Stromal cell of bone marrow (primary cell): ENCODE measurements around the gene ADGRD1.

Source experiments
- DNase-seq: peaks from one replicate; pipeline ENCODE4 v3.0.0-alpha.2; 2012; ENCODE audit warnings: low read depth

The ADGRD1 gene

DNA sequence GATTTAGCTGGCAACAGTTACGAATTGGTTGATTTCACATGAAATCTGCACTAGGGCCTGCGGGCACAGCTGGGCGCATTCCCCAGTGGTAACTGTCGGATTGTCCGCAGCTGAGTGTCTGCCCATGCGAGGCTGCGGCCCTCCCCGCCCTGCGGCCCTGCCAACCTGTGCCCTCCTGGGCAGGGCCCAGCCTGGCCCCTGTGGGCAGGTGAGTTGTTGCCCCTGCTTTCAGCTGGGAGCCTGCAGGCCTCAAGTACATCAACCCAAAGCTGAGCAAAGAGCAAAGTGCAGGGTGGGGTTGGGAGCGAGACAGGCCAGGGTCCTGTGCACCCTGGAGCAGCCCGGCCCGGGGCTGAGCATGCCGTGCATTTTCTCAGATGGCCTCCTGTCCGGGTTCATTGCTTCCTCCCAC, 89.1 kb downstream of the ADGRD1 start:
- DNase-seq = no peak

DNA sequence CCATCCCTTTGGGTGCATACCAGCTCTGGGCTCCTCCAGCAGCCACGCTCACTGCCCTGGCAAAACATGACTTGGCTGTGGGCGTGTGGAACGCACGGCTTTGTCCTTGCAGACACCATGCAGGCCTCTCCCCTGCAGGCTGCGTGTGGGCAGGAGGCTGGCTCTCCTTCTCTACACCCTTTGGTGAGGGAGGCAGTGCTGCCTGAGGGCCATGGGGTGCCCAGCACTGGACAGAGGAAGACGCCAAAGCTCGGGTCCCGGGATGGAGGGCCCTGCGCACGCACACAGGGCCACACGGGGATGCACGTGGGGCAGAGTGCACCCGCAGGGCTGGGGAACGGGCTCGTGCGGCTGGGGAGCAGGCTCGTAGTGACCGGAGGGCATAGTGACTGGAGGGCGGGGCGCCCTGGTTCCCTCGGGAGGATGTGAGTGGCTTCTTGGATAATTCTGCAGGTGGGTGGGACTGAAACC, 89.7 kb downstream of the ADGRD1 start:
- DNase-seq = no peak

GRCh38 chr12:131044136-131044535, 90.4 kb downstream of the ADGRD1 start:
- DNase-seq = no peak

GRCh38 chr12:131044760-131045381, 91.2 kb downstream of the ADGRD1 start:
- no peak for DNase-seq

- no peak for DNase-seq
Observed at GRCh38 chr12:131045705-131046460, 92.2 kb downstream of the ADGRD1 start.

- no peak for DNase-seq
Observed at GRCh38 chr12:131046813-131047788, 93.4 kb downstream of the ADGRD1 start.

DNA sequence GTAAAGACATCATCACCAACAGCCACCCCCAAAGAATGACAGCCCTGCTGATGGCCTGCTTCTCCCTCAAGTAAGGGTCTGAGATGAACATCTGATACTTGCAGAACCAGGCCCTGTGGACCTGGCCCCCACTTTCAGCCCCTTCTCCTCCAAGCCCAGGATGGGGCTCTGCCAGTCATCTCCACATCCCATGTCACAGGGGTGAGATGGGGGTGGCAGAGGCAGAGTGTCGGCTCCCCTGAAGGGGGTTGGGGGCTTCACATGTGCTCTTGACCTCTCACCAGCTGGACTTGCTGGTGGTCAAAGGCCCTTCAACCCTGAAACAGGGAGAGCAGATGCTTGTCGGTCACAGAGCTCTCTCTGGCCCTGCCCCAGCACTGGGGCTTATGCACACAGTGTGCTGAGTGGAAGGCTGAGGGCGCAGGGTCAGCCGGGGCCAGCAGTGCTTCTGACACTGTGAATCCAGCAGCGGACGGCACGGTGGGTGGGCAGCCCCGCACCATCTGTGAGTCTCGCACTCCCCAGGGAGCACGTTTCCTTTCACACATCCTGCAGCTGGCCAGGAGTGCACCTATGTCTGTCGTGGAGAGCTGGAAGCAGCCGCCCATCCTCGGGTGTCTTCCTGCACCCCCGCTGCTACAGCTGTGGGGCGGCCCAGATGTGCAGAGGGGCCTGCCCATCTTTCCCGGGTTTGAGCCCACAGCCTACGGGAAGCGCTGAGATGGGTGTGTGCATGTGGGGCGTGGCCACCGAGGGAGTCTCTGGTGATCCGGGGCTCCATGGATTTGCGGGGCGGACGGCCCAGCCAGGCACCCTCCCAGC, 94.3 kb downstream of the ADGRD1 start:
- DNase-seq = no peak

GRCh38 chr12:131048611-131048990, 94.9 kb downstream of the ADGRD1 start:
- no peak for DNase-seq

GRCh38 chr12:131049002-131049401, 95.3 kb downstream of the ADGRD1 start:
- no peak for DNase-seq

DNA sequence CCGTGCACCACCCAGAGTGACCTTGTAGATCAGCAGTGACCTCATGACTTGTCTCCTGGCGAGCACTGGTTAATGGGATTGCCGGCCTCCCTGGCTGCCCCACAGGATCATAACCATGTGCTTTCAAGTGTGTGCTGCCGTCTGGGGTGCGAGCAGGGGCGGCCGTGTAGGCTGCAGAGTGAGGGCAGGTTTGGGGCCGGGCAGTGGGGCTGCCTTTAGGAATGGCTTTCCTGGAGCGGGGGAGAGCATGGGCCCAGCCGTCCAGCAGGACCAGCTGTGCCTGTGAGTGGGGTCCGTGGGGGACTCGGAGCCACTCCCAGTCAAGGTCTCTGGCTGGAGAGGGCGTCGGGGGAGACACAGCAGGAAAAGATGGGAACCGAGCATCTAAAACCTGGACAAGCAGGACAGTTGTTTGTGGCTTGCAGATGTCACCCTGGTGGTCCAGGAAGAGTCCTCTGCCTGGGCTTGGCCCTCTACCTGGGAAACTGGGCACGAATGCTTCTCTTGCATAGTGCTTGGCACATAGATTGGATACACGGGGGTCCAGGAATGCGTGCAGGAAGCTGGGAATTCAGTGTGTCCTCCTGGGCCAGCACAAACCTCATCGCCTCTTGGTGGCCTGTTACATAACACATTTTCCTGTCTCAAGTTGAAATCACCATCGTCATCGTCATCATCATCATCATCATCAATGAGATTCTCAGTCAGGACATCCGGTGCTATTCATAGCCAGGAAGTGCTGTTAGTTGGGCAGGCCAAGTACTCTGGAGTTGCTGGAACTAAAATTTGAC, 96.0 kb downstream of the ADGRD1 start:
- DNase-seq = no peak

DNA sequence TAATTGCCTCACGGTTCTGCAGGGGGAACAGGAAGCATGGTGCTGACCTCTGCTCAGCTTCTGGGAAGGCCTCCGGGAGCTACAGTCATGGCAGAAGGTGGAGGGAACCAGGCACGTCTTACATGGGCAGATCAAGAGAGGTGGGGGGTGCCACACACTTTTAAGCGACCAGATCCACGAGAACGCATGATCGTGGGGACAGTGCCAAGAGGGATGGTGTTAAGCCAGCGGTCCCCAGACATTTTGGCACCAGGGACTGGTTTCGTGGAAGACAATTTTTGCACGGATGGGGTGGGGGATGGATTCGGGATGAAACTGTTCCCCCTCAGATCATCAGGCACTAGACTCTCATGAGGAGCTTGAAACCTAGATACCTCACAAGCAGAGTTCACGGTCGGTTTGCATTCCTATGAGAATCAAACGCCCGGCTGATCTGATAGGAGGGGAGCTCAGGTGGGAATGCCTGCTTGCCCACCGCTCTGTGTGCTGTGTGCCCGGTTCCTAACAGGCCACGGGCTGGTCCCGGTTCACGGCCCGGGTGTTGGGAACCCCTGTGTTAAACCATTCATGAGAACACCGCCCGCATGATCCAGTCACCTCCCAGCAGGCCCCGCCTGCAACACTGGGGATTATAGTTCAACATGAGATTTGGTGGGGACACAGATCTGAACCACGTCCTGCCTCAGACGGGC, 96.9 kb downstream of the ADGRD1 start:
- no peak for DNase-seq

DNA sequence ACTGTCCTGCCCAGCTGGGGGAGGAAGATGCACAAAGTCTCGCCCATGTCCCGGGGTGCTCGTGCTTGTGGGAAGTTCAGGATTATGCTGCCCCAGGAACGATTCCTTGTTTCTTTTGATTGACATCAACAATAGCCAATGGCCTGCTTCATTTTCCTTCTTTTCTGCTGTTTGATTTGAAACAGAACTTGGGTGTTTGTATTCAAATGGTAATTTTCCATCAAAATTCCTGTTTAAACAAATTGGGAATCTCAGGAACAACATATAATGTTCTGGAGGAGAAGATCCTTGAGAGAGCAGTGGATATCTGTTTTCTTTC, 97.4 kb downstream of the ADGRD1 start:
- no peak for DNase-seq

GRCh38 chr12:131052063-131052781, 98.5 kb downstream of the ADGRD1 start:
- DNase-seq = no peak

DNA sequence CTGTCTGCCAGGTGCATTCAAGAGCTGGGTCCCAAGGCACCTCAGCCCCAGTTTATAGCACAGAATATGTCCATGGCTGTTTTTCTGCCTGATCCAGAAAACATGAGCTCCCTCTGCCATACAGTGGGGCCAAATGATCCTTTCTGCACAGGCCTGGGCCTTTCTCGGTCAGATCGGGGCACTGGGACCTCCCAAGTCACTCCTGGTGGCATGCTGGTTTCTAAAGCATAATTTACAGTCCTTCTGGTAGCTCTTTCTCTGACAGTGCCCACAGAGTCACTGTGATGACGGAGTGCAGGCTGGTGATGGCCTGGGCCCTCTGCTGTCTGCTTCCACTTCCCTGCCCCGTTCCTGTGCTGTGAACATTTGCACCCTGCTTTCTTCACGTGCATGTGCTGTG, 99.2 kb downstream of the ADGRD1 start:
- DNase-seq = no peak

GRCh38 chr12:131053567-131053966, 99.9 kb downstream of the ADGRD1 start:
- DNase-seq = no peak

DNA sequence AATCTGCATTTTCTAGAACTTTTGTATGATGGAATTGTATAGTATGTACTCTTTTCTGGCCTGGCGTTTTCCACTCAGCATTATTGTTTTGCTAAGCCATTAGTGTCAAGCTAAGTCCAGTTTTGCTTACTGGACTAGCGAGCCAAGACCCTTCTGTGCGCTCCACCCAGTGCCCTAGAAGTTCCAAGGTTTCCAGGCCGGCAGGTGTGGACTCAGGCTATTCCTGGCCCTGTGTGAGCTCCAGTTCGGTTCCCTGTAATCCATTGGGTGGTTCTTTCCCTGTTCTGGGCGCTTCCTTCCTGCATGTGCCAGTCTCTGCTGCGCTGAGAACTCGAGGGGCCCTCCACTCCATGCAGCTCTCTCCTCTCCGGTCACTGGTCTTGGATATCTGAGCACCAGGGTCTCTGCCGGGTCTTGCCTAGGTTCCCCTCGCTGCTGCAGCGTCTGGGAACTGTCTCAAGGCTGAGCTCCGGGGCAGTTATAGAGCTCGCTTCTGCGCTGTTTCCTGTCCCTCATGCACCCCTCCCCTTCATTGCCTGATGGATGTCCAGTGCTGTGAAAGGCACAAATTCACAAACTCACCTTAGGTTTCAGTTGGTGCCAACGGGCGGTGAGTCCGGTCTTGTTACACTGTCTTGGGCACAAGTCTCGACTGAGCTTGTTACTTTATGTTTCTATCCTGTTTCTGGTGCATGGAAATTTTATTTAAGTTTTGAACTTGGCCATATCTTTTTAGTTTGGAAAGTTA, 100.8 kb downstream of the ADGRD1 start:
- DNase-seq = no peak

- no peak for DNase-seq
Observed at GRCh38 chr12:131055093-131055465, 101.4 kb downstream of the ADGRD1 start.

DNA sequence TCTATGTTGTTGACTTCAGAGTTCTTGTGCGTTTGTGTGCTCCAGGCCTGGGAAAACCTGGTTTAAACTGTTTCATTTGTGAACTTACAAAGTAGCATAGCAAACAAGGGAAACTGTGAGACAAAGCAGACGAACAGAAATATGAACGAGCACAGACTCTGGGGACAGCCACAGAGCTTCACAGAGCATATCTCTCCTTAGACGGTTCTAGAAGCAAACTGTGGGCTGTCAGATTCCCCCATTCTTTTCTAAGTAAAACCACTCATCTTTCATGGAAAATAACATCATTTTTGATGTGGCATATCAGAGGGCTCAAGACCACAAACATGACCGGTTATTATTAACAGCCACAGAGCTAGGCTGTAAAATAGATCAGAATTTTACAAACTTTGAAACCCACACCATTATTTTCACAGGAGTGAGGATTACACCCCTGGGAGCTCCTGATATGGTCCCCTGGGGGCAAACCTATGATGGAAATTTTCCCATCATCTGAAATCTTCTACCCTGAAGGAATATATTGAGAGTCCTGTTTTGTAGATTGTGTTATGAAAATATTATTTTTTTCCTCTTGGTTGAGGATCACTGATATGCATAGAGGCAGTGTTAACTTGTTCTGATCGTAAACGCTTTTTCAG, 102.0 kb downstream of the ADGRD1 start:
- no peak for DNase-seq

- no peak for DNase-seq
Observed at GRCh38 chr12:131056626-131057025, 102.9 kb downstream of the ADGRD1 start.
